Measurements from ENCODE around the gene CEACAM7.

CEACAM7 gene

DNA sequence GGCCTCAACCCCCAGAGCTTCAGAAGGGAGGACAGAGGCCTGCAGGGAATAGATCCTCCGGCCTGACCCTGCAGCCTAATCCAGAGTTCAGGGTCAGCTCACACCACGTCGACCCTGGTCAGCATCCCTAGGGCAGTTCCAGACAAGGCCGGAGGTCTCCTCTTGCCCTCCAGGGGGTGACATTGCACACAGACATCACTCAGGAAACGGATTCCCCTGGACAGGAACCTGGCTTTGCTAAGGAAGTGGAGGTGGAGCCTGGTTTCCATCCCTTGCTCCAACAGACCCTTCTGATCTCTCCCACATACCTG, 19.4 kb upstream of the CEACAM7 start:
- no peak for ATAC-seq
- TF ChIP-seq ZFP30 (CRISPR knock-in tag; IDR thresholded peaks at IDR 0.05) (no peak), ZNF565 (CRISPR knock-in tag; conservative IDR thresholded peaks at IDR 0.05; ENCODE audit: low read depth) (no peak), CSDC2 (CRISPR knock-in tag; IDR thresholded peaks at IDR 0.05) (no peak), ZNF8 (CRISPR knock-in tag; IDR thresholded peaks at IDR 0.05) (no peak)
- TF ChIP-seq, protein P1, sequence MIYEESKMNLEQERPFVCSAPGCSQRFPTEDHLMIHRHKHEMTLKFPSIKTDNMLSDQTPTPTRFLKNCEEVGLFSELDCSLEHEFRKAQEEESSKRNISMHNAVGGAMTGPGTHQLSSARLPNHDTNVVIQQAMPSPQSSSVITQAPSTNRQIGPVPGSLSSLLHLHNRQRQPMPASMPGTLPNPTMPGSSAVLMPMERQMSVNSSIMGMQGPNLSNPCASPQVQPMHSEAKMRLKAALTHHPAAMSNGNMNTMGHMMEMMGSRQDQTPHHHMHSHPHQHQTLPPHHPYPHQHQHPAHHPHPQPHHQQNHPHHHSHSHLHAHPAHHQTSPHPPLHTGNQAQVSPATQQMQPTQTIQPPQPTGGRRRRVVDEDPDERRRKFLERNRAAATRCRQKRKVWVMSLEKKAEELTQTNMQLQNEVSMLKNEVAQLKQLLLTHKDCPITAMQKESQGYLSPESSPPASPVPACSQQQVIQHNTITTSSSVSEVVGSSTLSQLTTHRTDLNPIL (CRISPR knock-in tag; IDR thresholded peaks at IDR 0.05; ENCODE audit: low read depth): no peak

DNA sequence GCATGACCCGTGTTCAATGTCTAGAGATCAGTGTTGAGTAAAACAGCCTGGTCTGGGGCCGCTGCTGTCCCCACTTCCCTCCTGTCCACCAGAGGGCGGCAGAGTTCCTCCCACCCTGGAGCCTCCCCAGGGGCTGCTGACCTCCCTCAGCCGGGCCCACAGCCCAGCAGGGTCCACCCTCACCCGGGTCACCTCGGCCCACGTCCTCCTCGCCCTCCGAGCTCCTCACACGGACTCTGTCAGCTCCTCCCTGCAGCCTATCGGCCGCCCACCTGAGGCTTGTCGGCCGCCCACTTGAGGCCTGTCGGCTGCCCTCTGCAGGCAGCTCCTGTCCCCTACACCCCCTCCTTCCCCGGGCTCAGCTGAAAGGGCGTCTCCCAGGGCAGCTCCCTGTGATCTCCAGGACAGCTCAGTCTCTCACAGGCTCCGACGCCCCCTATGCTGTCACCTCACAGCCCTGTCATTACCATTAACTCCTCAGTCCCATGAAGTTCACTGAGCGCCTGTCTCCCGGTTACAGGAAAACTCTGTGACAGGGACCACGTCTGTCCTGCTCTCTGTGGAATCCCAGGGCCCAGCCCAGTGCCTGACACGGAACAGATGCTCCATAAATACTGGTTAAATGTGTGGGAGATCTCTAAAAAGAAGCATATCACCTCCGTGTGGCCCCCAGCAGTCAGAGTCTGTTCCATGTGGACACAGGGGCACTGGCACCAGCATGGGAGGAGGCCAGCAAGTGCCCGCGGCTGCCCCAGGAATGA, 18.9 kb upstream of the CEACAM7 start:
- no peak for TF ChIP-seq POU6F1 (CRISPR knock-in tag; IDR thresholded peaks at IDR 0.05; ENCODE audit: borderline replicate concordance, low read depth)
- no peak for TF ChIP-seq ISL1 (CRISPR knock-in tag; IDR thresholded peaks at IDR 0.05)
- TF ChIP-seq CSDC2 (CRISPR knock-in tag; IDR thresholded peaks at IDR 0.05): no peak
- no peak for TF ChIP-seq TOX (CRISPR knock-in tag; IDR thresholded peaks at IDR 0.05; ENCODE audit: borderline replicate concordance)
- TF ChIP-seq, protein P2, sequence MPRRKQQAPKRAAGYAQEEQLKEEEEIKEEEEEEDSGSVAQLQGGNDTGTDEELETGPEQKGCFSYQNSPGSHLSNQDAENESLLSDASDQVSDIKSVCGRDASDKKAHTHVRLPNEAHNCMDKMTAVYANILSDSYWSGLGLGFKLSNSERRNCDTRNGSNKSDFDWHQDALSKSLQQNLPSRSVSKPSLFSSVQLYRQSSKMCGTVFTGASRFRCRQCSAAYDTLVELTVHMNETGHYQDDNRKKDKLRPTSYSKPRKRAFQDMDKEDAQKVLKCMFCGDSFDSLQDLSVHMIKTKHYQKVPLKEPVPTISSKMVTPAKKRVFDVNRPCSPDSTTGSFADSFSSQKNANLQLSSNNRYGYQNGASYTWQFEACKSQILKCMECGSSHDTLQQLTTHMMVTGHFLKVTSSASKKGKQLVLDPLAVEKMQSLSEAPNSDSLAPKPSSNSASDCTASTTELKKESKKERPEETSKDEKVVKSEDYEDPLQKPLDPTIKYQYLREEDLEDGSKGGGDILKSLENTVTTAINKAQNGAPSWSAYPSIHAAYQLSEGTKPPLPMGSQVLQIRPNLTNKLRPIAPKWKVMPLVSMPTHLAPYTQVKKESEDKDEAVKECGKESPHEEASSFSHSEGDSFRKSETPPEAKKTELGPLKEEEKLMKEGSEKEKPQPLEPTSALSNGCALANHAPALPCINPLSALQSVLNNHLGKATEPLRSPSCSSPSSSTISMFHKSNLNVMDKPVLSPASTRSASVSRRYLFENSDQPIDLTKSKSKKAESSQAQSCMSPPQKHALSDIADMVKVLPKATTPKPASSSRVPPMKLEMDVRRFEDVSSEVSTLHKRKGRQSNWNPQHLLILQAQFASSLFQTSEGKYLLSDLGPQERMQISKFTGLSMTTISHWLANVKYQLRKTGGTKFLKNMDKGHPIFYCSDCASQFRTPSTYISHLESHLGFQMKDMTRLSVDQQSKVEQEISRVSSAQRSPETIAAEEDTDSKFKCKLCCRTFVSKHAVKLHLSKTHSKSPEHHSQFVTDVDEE (CRISPR knock-in tag; IDR thresholded peaks at IDR 0.05): no peak
- TF ChIP-seq ZNF565 (CRISPR knock-in tag; conservative IDR thresholded peaks at IDR 0.05; ENCODE audit: low read depth): no peak
- TF ChIP-seq, protein P1 (CRISPR knock-in tag; IDR thresholded peaks at IDR 0.05; ENCODE audit: low read depth): no peak
- no peak for TF ChIP-seq PPARA (CRISPR knock-in tag; IDR thresholded peaks at IDR 0.05; ENCODE audit: borderline replicate concordance)
- TF ChIP-seq, protein P3, sequence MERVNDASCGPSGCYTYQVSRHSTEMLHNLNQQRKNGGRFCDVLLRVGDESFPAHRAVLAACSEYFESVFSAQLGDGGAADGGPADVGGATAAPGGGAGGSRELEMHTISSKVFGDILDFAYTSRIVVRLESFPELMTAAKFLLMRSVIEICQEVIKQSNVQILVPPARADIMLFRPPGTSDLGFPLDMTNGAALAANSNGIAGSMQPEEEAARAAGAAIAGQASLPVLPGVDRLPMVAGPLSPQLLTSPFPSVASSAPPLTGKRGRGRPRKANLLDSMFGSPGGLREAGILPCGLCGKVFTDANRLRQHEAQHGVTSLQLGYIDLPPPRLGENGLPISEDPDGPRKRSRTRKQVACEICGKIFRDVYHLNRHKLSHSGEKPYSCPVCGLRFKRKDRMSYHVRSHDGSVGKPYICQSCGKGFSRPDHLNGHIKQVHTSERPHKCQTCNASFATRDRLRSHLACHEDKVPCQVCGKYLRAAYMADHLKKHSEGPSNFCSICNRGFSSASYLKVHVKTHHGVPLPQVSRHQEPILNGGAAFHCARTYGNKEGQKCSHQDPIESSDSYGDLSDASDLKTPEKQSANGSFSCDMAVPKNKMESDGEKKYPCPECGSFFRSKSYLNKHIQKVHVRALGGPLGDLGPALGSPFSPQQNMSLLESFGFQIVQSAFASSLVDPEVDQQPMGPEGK (CRISPR knock-in tag; IDR thresholded peaks at IDR 0.05; ENCODE audit: borderline replicate concordance): no peak
- no peak for TF ChIP-seq CSRNP3 (CRISPR knock-in tag; IDR thresholded peaks at IDR 0.05)
- no peak for TF ChIP-seq SNAI2 (CRISPR knock-in tag; IDR thresholded peaks at IDR 0.05)
- no peak for TF ChIP-seq ZNF8 (CRISPR knock-in tag; IDR thresholded peaks at IDR 0.05)
- no peak for TF ChIP-seq GLIS3 (CRISPR knock-in tag; IDR thresholded peaks at IDR 0.05)
- no peak for TF ChIP-seq ZFP30 (CRISPR knock-in tag; IDR thresholded peaks at IDR 0.05)
- no peak for TF ChIP-seq ESRRG (CRISPR knock-in tag; IDR thresholded peaks at IDR 0.05)
- TF ChIP-seq OSR1 (CRISPR knock-in tag; IDR thresholded peaks at IDR 0.05): no peak
- TF ChIP-seq ZC3H10 (CRISPR knock-in tag; IDR thresholded peaks at IDR 0.05): no peak
- TF ChIP-seq BACH2 (CRISPR knock-in tag; IDR thresholded peaks at IDR 0.05; ENCODE audit: borderline replicate concordance): no peak
- no peak for TF ChIP-seq ARNTL (CRISPR knock-in tag; IDR thresholded peaks at IDR 0.05; ENCODE audit: borderline replicate concordance, low read depth)
- no peak for TF ChIP-seq ZFP3 (CRISPR knock-in tag; IDR thresholded peaks at IDR 0.05)
- peak; percentile 93 for ATAC-seq

Data from SK-N-SH treated with all-trans-retinoic acid at 6 μM for 48 hours (cell line).